Neutrophil (primary cell): ENCODE data around the gene GATA2.

Experiments used
- H3K27ac ChIP-seq: fragments of 200-600 bp; sonication (generic); 2 replicates; pipeline ENCODE4 v1.5.1; 2016; ENCODE audit warnings: mild to moderate bottlenecking, moderate library complexity
- H3K27me3 ChIP-seq: fragments of 200-600 bp; sonication (generic); 2 replicates; pipeline ENCODE4 v1.6.0; 2016; ENCODE audit warnings: mild to moderate bottlenecking
- H3K36me3 ChIP-seq: fragments of 200-600 bp; sonication (generic); 2 replicates; pipeline ENCODE4 v1.5.1; 2017
- H3K4me1 ChIP-seq, 2 experiments: fragments of 200-600 bp in 1 of 2; sonication (generic) in 1 of 2; 1 replicate in 1 of 2; 2 replicates in 1 of 2; pipeline versions ENCODE4 v1.5.1 to v1.6.1; 2013 to 2016; ENCODE audit warnings: low read depth in 1 of 2, low read length in 1 of 2, mild to moderate bottlenecking in 1 of 2, moderate library complexity in 1 of 2; ENCODE audit not compliant: control insufficient read depth in 1 of 2, insufficient read depth in 1 of 2
- H3K4me3 ChIP-seq, 2 experiments: fragments of 200-600 bp in 1 of 2; sonication (generic) in 1 of 2; 1 replicate in 1 of 2; 2 replicates in 1 of 2; pipeline ENCODE4 v1.5.1; 2013 to 2016; ENCODE audit warnings: low read depth in 1 of 2, low read length in 1 of 2, mild to moderate bottlenecking in 1 of 2, moderate library complexity in 1 of 2
- H3K9me3 ChIP-seq: fragments of 200-600 bp; sonication (generic); 2 replicates; pipeline ENCODE4 v1.5.1; 2016
- TF ChIP-seq, protein P1 (sequence below): fragments of 200-600 bp; sonication (generic); IDR thresholded peaks from 2 replicates; pipeline ENCODE4 v1.5.1; 2016; ENCODE audit warnings: antibody characterized with exemption

The GATA2 gene

DNA sequence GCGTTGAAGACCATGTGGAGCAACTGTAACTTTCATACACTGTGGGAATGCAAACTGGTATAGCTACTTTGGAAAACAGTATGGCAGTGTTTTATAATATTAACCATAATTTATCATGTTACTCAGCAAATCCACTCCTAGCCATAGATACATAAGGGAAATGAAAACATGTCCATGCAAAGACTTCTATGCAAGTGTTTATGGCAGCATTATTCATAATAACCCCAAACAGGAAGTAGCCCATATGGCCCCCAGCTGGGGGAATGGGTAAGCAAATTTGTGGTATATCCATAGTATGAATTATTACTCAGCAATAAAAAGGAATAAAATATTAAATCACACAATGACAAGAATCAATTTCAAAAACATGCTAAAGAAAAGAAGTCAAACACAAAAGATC lies 23.0 kb upstream of the GATA2 start:
- TF ChIP-seq, protein P1, sequence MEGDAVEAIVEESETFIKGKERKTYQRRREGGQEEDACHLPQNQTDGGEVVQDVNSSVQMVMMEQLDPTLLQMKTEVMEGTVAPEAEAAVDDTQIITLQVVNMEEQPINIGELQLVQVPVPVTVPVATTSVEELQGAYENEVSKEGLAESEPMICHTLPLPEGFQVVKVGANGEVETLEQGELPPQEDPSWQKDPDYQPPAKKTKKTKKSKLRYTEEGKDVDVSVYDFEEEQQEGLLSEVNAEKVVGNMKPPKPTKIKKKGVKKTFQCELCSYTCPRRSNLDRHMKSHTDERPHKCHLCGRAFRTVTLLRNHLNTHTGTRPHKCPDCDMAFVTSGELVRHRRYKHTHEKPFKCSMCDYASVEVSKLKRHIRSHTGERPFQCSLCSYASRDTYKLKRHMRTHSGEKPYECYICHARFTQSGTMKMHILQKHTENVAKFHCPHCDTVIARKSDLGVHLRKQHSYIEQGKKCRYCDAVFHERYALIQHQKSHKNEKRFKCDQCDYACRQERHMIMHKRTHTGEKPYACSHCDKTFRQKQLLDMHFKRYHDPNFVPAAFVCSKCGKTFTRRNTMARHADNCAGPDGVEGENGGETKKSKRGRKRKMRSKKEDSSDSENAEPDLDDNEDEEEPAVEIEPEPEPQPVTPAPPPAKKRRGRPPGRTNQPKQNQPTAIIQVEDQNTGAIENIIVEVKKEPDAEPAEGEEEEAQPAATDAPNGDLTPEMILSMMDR, result no peak
- Histone ChIP-seq H3K4me3 (no peak overlapping the region), H3K4me1 (no peaks in the 10 kb centered on the region), H3K9me3 (no peaks in the 10 kb centered on the region), H3K27ac (no peak overlapping the region), H3K27me3 (no peaks in the 10 kb centered on the region), H3K36me3 (no peaks in the 10 kb centered on the region)

DNA sequence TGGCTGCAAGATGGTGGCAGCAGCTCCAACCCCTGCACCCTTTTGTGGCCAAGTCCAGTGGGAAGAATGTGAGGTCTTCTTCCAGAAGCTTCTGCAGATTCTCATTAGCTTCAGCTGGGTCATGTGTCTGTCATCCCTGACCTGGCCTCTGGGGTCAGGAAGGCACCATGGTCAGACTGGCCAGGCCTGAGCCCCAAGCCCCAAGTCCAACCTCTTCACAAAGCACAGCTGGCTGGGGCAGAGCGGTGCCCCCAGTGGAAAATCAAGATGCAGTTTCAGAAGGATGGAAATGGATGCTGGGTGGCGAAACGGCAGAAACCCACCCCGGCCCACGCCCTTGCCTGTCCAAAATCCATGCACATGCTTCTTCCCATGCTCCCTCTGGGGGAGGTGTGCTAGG lies 15.9 kb upstream of the GATA2 start:
- Histone ChIP-seq H3K4me1 (no peaks in the 10 kb centered on the region), H3K4me3 (no peak overlapping the region), H3K9me3 (no peaks in the 10 kb centered on the region), H3K27ac (no peak overlapping the region), H3K27me3 (no peaks in the 10 kb centered on the region), H3K36me3 (no peaks in the 10 kb centered on the region)
- TF ChIP-seq, protein P1, result no peak

DNA sequence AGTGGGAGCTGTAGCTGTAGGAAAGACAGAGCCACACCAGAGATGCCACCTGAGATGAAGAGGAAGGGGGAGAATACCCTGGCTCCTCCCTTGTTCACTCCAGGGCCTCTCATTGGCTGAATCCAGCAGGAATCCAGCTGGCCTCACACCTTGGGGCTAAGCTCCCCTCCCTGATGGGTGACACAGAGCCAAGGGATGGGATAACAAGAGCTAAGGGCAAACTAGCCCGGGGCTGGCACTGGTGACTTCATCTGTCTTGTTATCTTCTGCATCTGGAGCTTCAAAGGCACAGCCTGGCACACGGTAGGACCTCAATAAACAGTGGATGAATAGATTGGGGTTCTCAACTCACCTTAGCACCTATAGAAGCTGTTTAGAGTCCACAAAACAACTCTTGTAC lies 13.8 kb upstream of the GATA2 start:
- no peak overlapping the region for H3K4me3 ChIP-seq
- no peak overlapping the region for H3K27ac ChIP-seq
- no peaks in the 10 kb centered on the region for H3K9me3 ChIP-seq
- H3K36me3 ChIP-seq, result no peaks in the 10 kb centered on the region
- no peaks in the 10 kb centered on the region for H3K27me3 ChIP-seq
- H3K4me1 ChIP-seq, result no peaks in the 10 kb centered on the region
- TF ChIP-seq, protein P1, result no peak

DNA sequence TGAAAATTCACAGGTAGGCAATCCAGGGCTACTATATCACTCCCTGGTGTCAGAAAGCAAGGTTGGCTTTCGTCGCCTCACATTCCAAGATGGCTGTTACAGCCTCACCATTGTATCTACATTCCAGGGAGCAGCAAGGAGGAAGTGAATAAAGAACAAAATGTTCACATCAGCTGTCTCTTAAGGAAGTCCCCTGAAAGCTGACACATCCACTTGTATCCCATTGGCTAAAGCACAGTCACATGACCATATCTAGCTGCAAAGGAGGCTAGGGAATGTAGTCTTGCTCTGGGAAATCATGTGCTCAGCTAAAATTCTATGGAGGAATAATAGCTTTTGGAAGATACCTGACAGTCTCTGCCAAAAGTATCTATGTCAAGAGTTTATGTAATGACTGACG lies 12.8 kb upstream of the GATA2 start:
- TF ChIP-seq, protein P1, result no peak
- Histone ChIP-seq H3K4me1 (no peaks in the 10 kb centered on the region), H3K27ac (no peak overlapping the region), H3K36me3 (no peaks in the 10 kb centered on the region), H3K4me3 (no peak overlapping the region), H3K27me3 (no peaks in the 10 kb centered on the region), H3K9me3 (no peaks in the 10 kb centered on the region)

DNA sequence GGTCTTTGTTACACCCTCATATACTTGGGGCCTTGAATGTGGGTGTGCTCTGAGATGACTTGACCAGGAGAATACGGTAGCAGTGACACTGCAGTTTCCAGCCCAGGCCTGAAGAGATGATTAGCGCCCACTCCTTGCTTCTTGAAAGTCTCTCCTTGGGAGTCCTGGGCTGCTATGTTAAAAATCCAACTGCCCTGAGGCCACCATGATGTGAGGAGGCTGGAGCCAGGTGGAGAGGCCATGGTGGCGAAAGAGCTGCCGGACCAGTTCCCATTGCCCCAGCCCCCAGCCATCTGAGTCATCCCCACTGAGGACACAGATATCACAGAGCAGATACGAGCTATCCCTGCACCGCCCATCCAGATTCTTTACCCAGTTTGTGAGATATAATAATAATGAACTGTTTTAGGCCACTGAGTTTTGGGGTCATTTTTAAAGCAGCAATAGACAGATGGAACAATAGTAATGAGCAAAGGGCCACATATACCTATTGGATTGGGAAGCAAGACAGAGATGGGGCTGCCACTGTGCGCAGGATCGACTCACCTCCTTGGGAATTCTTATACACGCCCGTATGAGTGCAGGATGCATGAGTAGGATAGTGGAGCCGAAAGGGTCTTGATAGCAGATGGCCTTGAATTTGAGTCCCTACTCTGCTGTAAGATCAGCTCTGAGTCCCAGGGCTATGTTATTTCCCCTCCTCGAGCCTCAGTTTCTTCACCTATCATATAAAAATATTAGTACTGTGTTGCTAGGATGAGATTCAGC lies 12.1 kb upstream of the GATA2 start:
- Histone ChIP-seq H3K27me3 (peaks cover 5% of the 10 kb centered on the region), H3K4me1 (no peaks in the 10 kb centered on the region), H3K36me3 (no peaks in the 10 kb centered on the region), H3K4me3 (no peak overlapping the region), H3K27ac (no peak overlapping the region), H3K9me3 (no peaks in the 10 kb centered on the region)
- TF ChIP-seq, protein P1, result no peak
